ENCODE data around the gene SCAMP1. TPM values are rescaled to one million over a fixed set of nuclear protein-coding genes. Genes with fewer than 3 reads are reported as not detected.

Gene SCAMP1
- total RNA-seq, 4 donors from 2014 or later: 14.9 to 94.1 (median 58.6) TPM

DNA sequence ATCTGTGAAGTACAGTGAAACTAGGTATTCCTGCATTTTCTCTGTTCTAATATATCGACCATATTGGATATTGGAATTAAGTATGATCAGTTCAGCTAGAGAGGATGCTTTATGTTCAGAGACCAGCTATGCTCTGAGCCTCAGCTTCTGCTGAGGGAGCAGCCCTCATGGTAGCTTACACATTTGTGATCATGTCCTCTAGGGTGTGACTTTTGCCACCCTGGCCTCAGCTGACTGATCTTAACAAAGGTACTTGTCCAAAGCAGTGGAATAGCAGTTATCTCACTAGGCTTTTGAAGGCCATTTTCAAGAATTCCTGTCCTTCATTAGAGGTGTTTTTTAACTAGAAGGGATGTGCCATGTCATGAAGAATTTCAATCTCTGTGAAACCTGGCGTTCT is 9.3 kb downstream of the SCAMP1 start:
- no peak for DNase-seq
- H3K27ac ChIP-seq: no peak overlapping the region
- no peaks in the 10 kb centered on the region for H3K36me3 ChIP-seq
- H3K4me3 ChIP-seq: no peak overlapping the region
- no peaks in the 10 kb centered on the region for H3K27me3 ChIP-seq
- H3K4me1 ChIP-seq: no peaks in the 10 kb centered on the region
- TF ChIP-seq POLR2A (IDR thresholded peaks at IDR 0.05): no peak
- TF ChIP-seq, protein P1, sequence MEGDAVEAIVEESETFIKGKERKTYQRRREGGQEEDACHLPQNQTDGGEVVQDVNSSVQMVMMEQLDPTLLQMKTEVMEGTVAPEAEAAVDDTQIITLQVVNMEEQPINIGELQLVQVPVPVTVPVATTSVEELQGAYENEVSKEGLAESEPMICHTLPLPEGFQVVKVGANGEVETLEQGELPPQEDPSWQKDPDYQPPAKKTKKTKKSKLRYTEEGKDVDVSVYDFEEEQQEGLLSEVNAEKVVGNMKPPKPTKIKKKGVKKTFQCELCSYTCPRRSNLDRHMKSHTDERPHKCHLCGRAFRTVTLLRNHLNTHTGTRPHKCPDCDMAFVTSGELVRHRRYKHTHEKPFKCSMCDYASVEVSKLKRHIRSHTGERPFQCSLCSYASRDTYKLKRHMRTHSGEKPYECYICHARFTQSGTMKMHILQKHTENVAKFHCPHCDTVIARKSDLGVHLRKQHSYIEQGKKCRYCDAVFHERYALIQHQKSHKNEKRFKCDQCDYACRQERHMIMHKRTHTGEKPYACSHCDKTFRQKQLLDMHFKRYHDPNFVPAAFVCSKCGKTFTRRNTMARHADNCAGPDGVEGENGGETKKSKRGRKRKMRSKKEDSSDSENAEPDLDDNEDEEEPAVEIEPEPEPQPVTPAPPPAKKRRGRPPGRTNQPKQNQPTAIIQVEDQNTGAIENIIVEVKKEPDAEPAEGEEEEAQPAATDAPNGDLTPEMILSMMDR (IDR thresholded peaks at IDR 0.05): no peak
- intact Hi-C loops (cut with DNase I; ENCODE audit: low total_unique reads): no loop called here
- H3K9me3 ChIP-seq: no peaks in the 10 kb centered on the region

DNA sequence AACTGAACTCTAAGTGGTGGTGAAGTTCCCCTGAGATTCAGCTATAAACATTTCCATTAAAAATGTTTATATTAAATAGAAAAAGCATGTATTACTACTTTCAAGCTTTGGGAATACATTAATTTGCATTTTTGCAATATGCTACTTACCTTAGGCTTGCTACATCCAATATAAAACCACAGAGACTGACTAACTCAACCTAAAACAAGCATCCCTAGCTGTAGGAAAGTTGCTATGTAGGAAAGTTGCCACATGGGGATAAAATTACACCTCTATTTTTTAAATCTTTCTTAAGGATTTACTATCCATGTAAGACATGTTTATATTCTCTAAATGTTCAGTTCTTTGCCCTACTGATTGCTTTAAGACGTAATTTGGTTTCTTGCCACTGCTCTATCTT is 12.8 kb downstream of the SCAMP1 start:
- TF ChIP-seq, protein P1 (IDR thresholded peaks at IDR 0.05): no peak
- TF ChIP-seq POLR2A (IDR thresholded peaks at IDR 0.05): no peak

DNA sequence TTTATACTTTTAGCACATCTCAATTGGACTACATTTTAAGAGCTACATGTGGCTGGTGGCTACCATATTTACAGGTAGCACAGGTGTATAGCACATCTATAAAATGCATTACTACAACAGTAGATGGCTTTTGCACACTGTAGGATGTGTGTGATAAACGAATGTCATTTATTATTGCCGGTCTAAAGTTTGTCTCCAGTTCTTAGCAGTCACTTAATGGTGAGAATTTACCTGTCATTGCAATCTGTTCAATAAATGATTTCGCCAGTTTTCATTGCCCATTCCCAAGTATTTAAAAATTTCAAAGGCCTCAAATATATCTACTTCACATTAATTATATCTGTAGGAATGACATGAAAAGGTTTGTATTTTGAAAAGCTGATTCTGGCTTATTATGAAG is 15.9 kb downstream of the SCAMP1 start:
- Histone ChIP-seq H3K36me3 (no peaks in the 10 kb centered on the region), H3K9me3 (no peaks in the 10 kb centered on the region), H3K4me1 (no peaks in the 10 kb centered on the region), H3K27me3 (no peaks in the 10 kb centered on the region), H3K4me3 (no peak overlapping the region), H3K27ac (no peak overlapping the region)
- intact Hi-C loops (cut with DNase I; ENCODE audit: low total_unique reads): no loop called here
- DNase-seq: no peak
- no peak for TF ChIP-seq POLR2A (IDR thresholded peaks at IDR 0.05)
- TF ChIP-seq, protein P1 (IDR thresholded peaks at IDR 0.05): no peak

More for the DNA sequence above, 12.8 kb downstream of the SCAMP1 start:
- no peaks in the 10 kb centered on the region for H3K36me3 ChIP-seq
- H3K27me3 ChIP-seq: no peaks in the 10 kb centered on the region
- H3K9me3 ChIP-seq: no peaks in the 10 kb centered on the region
- intact Hi-C loops (cut with DNase I; ENCODE audit: low total_unique reads): no loop called here
- H3K27ac ChIP-seq: no peak overlapping the region
- H3K4me1 ChIP-seq: no peaks in the 10 kb centered on the region
- no peak for DNase-seq
- H3K4me3 ChIP-seq: no peak overlapping the region

DNA sequence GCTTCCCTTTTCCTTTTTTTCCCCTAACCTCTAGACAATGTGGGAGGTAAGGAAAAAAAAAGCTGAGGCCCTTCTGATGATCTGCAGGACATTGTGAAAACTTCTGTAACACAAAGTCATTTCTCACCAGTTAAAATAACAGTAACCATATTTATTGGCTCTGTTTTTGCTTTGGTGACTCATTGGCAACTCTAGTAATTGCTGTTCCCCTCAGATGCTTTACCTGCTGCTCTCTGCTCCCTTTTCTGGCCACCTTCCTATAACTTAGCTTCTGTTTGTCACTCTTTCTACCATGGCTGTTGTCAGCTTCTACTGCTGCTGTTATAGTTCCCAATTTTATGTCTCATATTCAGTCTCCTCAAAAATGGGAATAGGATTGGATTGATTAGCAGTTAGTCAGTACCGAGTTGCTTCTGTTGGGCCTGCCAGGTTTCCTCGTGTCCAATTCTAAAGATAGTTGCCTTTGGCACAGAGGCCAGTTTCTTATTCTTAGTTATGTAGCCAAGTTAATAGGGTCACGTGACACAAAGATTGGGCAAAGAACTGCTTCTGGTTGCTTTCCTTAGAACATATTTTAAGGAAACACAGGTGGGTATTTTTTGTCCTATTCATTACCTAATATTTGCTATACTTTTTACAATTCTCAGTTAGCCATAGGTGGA is 16.8 kb downstream of the SCAMP1 start:
- Histone ChIP-seq H3K36me3 (no peaks in the 10 kb centered on the region), H3K4me1 (no peaks in the 10 kb centered on the region), H3K9me3 (no peaks in the 10 kb centered on the region), H3K27ac (no peak overlapping the region), H3K4me3 (no peak overlapping the region), H3K27me3 (no peaks in the 10 kb centered on the region)
- TF ChIP-seq, protein P1 (IDR thresholded peaks at IDR 0.05): no peak
- no peak for TF ChIP-seq POLR2A (IDR thresholded peaks at IDR 0.05)
- peak in 1 of 2 donors; percentile 17 for DNase-seq
- intact Hi-C loops (cut with DNase I; ENCODE audit: low total_unique reads): no loop called here

DNA sequence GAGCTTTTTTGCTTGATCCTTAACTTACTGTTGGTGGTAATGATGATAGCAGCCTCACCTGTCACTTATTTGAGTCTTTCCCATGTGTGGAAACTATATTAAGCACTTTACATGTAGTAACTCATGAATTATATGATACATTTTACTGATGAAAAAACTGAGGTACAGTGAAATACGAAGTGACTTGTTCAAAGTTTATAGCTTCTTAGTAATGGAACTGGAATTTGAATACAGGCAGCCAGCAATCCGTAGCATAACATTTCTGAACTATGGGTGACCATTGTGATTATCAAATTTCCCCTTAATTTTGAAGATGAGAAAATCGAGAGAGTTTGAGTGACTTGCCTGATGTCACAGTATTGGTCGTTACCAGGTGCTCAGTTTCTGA is 17.3 kb downstream of the SCAMP1 start:
- no peak for DNase-seq
- H3K4me1 ChIP-seq: no peaks in the 10 kb centered on the region
- TF ChIP-seq POLR2A (IDR thresholded peaks at IDR 0.05): no peak
- TF ChIP-seq, protein P1 (IDR thresholded peaks at IDR 0.05): no peak
- H3K27ac ChIP-seq: no peak overlapping the region
- intact Hi-C loops (cut with DNase I; ENCODE audit: low total_unique reads): no loop called here
- no peaks in the 10 kb centered on the region for H3K36me3 ChIP-seq
- no peaks in the 10 kb centered on the region for H3K27me3 ChIP-seq
- H3K4me3 ChIP-seq: no peak overlapping the region
- H3K9me3 ChIP-seq: no peaks in the 10 kb centered on the region

Measured in uterus (tissue), 4 donors.